Endothelial cell of umbilical vein (primary cell): ENCODE results near the gene CKS1B. TPM values are rescaled to one million over a fixed set of nuclear protein-coding genes. Genes with fewer than 3 reads are reported as not detected.

Experiments
- BruUV-seq: library from RNA; stranded (reverse); fragments of 400-500 nt; replicated peaks from 2 replicates; lab custom pipeline; 2021; lab: Mats Ljungman, UMichigan
- CTCF ChIA-PET: fragments of 300-600, 350-600 bp; sonication (Branson Sonifier 250); formaldehyde crosslinking; loops from one replicate; lab custom pipeline; 2021; ENCODE audit warnings: antibody characterized with exemption, inconsistent platforms; lab: Charles Lee
- POLR2A ChIA-PET: fragments of 300-600, 350-600 bp; sonication (Branson Sonifier 250); formaldehyde crosslinking; loops from one replicate; lab custom pipeline; 2021; ENCODE audit warnings: antibody characterized with exemption, inconsistent platforms; lab: Charles Lee
- DNase-seq: peaks from one replicate; pipeline ENCODE4 v3.0.0-alpha.2; 2011; ENCODE audit warnings: low read depth, low spot score
- FAIRE-seq: peaks from 2 replicates; lab custom pipeline; 2011; peaks lifted over from hg19 to GRCh38; lab: Jason Lieb, UNC
- H2AFZ ChIP-seq: 2 replicates; pipeline ENCODE4 v1.6.0; 2012; ENCODE audit warnings: low read depth, low read length, control low read depth, inconsistent platforms
- H3K27ac ChIP-seq: 2 replicates; pipeline ENCODE4 v1.5.1; 2011; ENCODE audit warnings: low read depth, mild to moderate bottlenecking, control low read depth, low read length, moderate library complexity; ENCODE audit not compliant: insufficient read depth
- H3K27me3 ChIP-seq, 2 experiments: 2 replicates each; pipeline versions ENCODE4 v1.6.0 to v1.6.1; 2011; ENCODE audit warnings: low read length in 2 of 2, mixed read lengths in 1 of 2; ENCODE audit not compliant: control insufficient read depth in 2 of 2, insufficient read depth in 2 of 2
- H3K36me3 ChIP-seq, 2 experiments: 2 replicates in 1 of 2; 3 replicates in 1 of 2; pipeline ENCODE4 v1.5.1; 2011; ENCODE audit warnings: low read length in 2 of 2, mild to moderate bottlenecking in 1 of 2, moderate library complexity in 1 of 2; ENCODE audit not compliant: control insufficient read depth in 2 of 2, insufficient read depth in 2 of 2; ENCODE audit errors: extremely low read depth in 1 of 2
- H3K4me1 ChIP-seq: 3 replicates; pipeline ENCODE4 v1.5.1; 2011; ENCODE audit warnings: mild to moderate bottlenecking, low read length; ENCODE audit not compliant: control insufficient read depth, insufficient read depth; ENCODE audit errors: extremely low read depth
- H3K4me2 ChIP-seq: 2 replicates; pipeline ENCODE4 v1.6.1; 2011; ENCODE audit warnings: low read length, control low read depth, mixed read lengths; ENCODE audit not compliant: insufficient read depth
- H3K4me3 ChIP-seq, 3 experiments: fragments of 200-600 bp in 1 of 3; sonication (generic), shearing (Covaris generic) in 1 of 3; replicated peaks in 1 of 3; 2 replicates each; pipeline ENCODE4 v1.5.1; 2011 to 2016; ENCODE audit warnings: control low read depth in 3 of 3, low read length in 3 of 3, mild to moderate bottlenecking in 2 of 3, inconsistent platforms in 1 of 3, low read depth in 1 of 3, moderate library complexity in 1 of 3; ENCODE audit not compliant: insufficient read depth in 1 of 3
- H3K79me2 ChIP-seq: 2 replicates; pipeline ENCODE4 v1.6.0; 2012; ENCODE audit warnings: low read length, inconsistent platforms; ENCODE audit not compliant: control insufficient read depth, insufficient read depth
- H3K9ac ChIP-seq: replicated peaks from 2 replicates; pipeline ENCODE3; 2011; ENCODE audit warnings: low read length, control low read depth; ENCODE audit not compliant: insufficient read depth; ENCODE audit errors: extremely low read depth
- H3K9me1 ChIP-seq: replicated peaks from 3 replicates; pipeline ENCODE4 v1.6.0; 2011; ENCODE audit warnings: mild to moderate bottlenecking, low read length; ENCODE audit not compliant: control insufficient read depth, insufficient read depth; ENCODE audit errors: extremely low read depth
- H3K9me3 ChIP-seq: replicated peaks from 2 replicates; pipeline ENCODE4 v1.5.1; 2012; ENCODE audit warnings: low read length, inconsistent platforms; ENCODE audit not compliant: control insufficient read depth, insufficient read depth
- H4K20me1 ChIP-seq: replicated peaks from 2 replicates; pipeline ENCODE3; 2011; ENCODE audit warnings: mild to moderate bottlenecking, low read length; ENCODE audit not compliant: control insufficient read depth, insufficient read depth; ENCODE audit errors: extremely low read depth
- CTCF ChIP-seq, 2 donors: IDR thresholded peaks; 1 replicate in 1 of 2; 2 replicates in 1 of 2; pipeline ENCODE4 v1.5.1; 2011; ENCODE audit warnings: low read length in 2 of 2, mild to moderate bottlenecking in 2 of 2, moderate library complexity in 2 of 2, control low read depth in 1 of 2, inconsistent platforms in 1 of 2, low read depth in 1 of 2; ENCODE audit not compliant: insufficient read depth in 1 of 2; ENCODE audit errors: extremely low read depth in 1 of 2
- EZH2 ChIP-seq: IDR thresholded peaks from 2 replicates; pipeline ENCODE4 v1.6.1; 2012; ENCODE audit warnings: borderline replicate concordance, low read depth, mild to moderate bottlenecking, moderate library complexity, low read length, inconsistent platforms; ENCODE audit not compliant: severe bottlenecking
- FOS ChIP-seq: IDR thresholded peaks from 2 replicates; pipeline ENCODE4 v1.6.1; 2011; ENCODE audit warnings: mild to moderate bottlenecking, low read length, moderate library complexity, borderline replicate concordance; ENCODE audit not compliant: insufficient read depth
- GATA2 ChIP-seq: IDR thresholded peaks from 2 replicates; pipeline ENCODE4 v1.7.0; 2011; ENCODE audit warnings: low read depth, mild to moderate bottlenecking, moderate library complexity, mixed read lengths, low read length; ENCODE audit not compliant: insufficient read length, insufficient read depth
- JUN ChIP-seq: IDR thresholded peaks from 2 replicates; pipeline ENCODE4 v1.6.1; 2011; ENCODE audit warnings: borderline replicate concordance, low read depth; ENCODE audit not compliant: insufficient read length, insufficient read depth
- MAX ChIP-seq: IDR thresholded peaks from 2 replicates; pipeline ENCODE4 v1.6.1; 2011; ENCODE audit not compliant: insufficient read depth, insufficient read length
- MYC ChIP-seq: IDR thresholded peaks from one replicate; pipeline ENCODE4 v1.6.1; 2011; ENCODE audit warnings: mild to moderate bottlenecking, low read depth, low read length
- POLR2A ChIP-seq: IDR thresholded peaks from 2 replicates; pipeline ENCODE4 v1.6.1; 2012; ENCODE audit warnings: low read depth, mild to moderate bottlenecking, control low read depth, low read length
- POLR2AphosphoS5 ChIP-seq: IDR thresholded peaks from 2 replicates; pipeline ENCODE4 v1.6.1; 2012; ENCODE audit warnings: low read depth, mild to moderate bottlenecking, control low read depth, low read length, moderate library complexity; ENCODE audit not compliant: insufficient read depth
- dilution Hi-C: fragments of 300-500 bp; cut with MboI; formaldehyde crosslinking; loops from one replicate; pipeline ENCODE4 v1.15.0; 2019; ENCODE audit warnings: low sequenced_read_pairs; ENCODE audit not compliant: extremely low pct_ligation_motif_present
- intact Hi-C: fragments of 100-400 bp; cut with micrococcal nuclease; formaldehyde crosslinking; loops from one replicate; pipeline ENCODE4 v1.10.0; 2022
- polyA plus RNA-seq, 4 experiments: library from polyadenylated mRNA; depleted of rRNA in 3 of 4; stranded (reverse) in 3 of 4; unstranded in 1 of 4; fragments of >200 nt; gene quantifications; 2 replicates each; pipeline versions ENCODE4 v1.2.1 to v1.2.3, GENCODE V29; 2011 to 2012; ENCODE audit warnings: missing spikeins in 1 of 4
- total RNA-seq: library from RNA; stranded (reverse); gene quantifications from 2 replicates; pipeline ENCODE4 v1.2.3, GENCODE V29; 2021

CKS1B gene
- total and polyA plus RNA-seq, 2 donors (not counting 3 experiments of a cell fraction or from before 2014, with no cell fraction given) = 126 to 280 TPM

- DNase-seq (no peak), FAIRE-seq (no peak)
- no peaks in the 10 kb centered on the region for H3K9me1 ChIP-seq
- no peak overlapping the region for H3K4me2 ChIP-seq
- no peaks in the 10 kb centered on the region for H3K79me2 ChIP-seq
- ChIA-PET POLR2A (no interaction called here), CTCF (interaction anchor here (0.9 to 1.5 kb wide), 3 partner anchors 56 to 111 kb away, joined by 3 to 8 read pairs (median 3); partner anchors contain the start of gene ADAM15)
- H3K27ac ChIP-seq = no peak overlapping the region
- TF ChIP-seq EZH2 (no peak), MYC (no peak), JUN (no peak), CTCF (IDR thresholded peaks at IDR 0.05; ENCODE audit: extremely low read depth in 1 of 2, insufficient read depth in 1 of 2, low read depth in 1 of 2, low read length in 2 of 2) (no peak), POLR2A (no peak), GATA2 (no peak), FOS (no peak), POLR2AphosphoS5 (no peak), MAX (no peak)
- dilution Hi-C loops (no loop called here), intact Hi-C loops (no loop called here)
- H2AFZ ChIP-seq = no peak overlapping the region
- H4K20me1 ChIP-seq = no peaks in the 10 kb centered on the region
- no TSS peak for BruUV-seq
- no peaks in the 10 kb centered on the region for H3K27me3 ChIP-seq
- peaks cover 8% of the 10 kb centered on the region for H3K4me1 ChIP-seq
- H3K36me3 ChIP-seq = peaks cover 0 to 3% of the 10 kb centered on the region in 2 experiments
- no peak overlapping the region for H3K4me3 ChIP-seq
- H3K9me3 ChIP-seq = no peaks in the 10 kb centered on the region
- H3K9ac ChIP-seq = no peak overlapping the region
Observed at GRCh38 chr1:154940213-154940560, 34.3 kb upstream of the CKS1B start.
